ENCODE data around the gene MAPKAPK2. TPM values are rescaled to one million over a fixed set of nuclear protein-coding genes. Genes with fewer than 3 reads are reported as not detected.

Gene MAPKAPK2
- total RNA-seq, 1 experiment from 2014 or later, result 96.8 TPM

GRCh38 chr1:206672844-206673758 lies 11.6 kb upstream of the MAPKAPK2 start:
- no peak for DNase-seq
- Histone ChIP-seq H3K9me3 (no peaks in the 10 kb centered on the region), H3K4me1 (peaks cover 48% of the 10 kb centered on the region), H3K4me3 (ENCODE audit: low read depth, low read length) (no peak overlapping the region), H3K36me3 (ENCODE audit: control insufficient read depth, insufficient read depth, low read length) (no peaks in the 10 kb centered on the region), H3K27me3 (replicated peaks; ENCODE audit: control insufficient read depth, insufficient read depth, low read length) (no peaks in the 10 kb centered on the region)
- POLR2A ChIA-PET, result no interaction called here
- CTCF ChIA-PET, result interaction anchor here (0.5 to 2.4 kb wide), 6 partner anchors 9 to 239 kb away, joined by 3 to 20 read pairs (median 4); partner anchors contain the start of genes EIF2D and MAPKAPK2
- H3K36me3 Mint-ChIP-seq (ENCODE audit: insufficient read depth, unreplicated experiment), result peaks cover 5% of the 10 kb centered on the region
- BruUV-seq (replicated peaks), result no TSS peak
- H3K27me3 Mint-ChIP-seq (ENCODE audit: insufficient read depth, unreplicated experiment), result no peaks in the 10 kb centered on the region
- H3K4me3 Mint-ChIP-seq (ENCODE audit: unreplicated experiment), result no peak overlapping the region
- no peak overlapping the region for H3K27ac Mint-ChIP-seq (ENCODE audit: unreplicated experiment)
- intact Hi-C loops (cut with micrococcal nuclease; ENCODE audit: unreplicated experiment), result loop anchor here (2.0 kb wide), 1 partner anchor 14 kb away; no protein-coding TSS in a partner anchor
- no peak for TF ChIP-seq CTCF (IDR thresholded peaks at IDR 0.05; ENCODE audit: insufficient read depth in 1 of 2, low read depth in 1 of 2, low read length in 1 of 2, severe bottlenecking in 1 of 2, unreplicated experiment in 1 of 2)
- H3K9me3 Mint-ChIP-seq (ENCODE audit: unreplicated experiment), result no peaks in the 10 kb centered on the region
- peaks cover 37% of the 10 kb centered on the region for H3K4me1 Mint-ChIP-seq (ENCODE audit: low read depth, unreplicated experiment)

GRCh38 chr1:206674236-206674635 lies 10.5 kb upstream of the MAPKAPK2 start:
- Histone ChIP-seq H3K27me3 (replicated peaks; ENCODE audit: control insufficient read depth, insufficient read depth, low read length) (no peaks in the 10 kb centered on the region), H3K4me1 (peaks cover 48% of the 10 kb centered on the region), H3K4me3 (ENCODE audit: low read depth, low read length) (no peak overlapping the region), H3K36me3 (ENCODE audit: control insufficient read depth, insufficient read depth, low read length) (no peaks in the 10 kb centered on the region), H3K9me3 (no peaks in the 10 kb centered on the region)
- Mint-ChIP-seq H3K4me1 (ENCODE audit: low read depth, unreplicated experiment) (peaks cover 32% of the 10 kb centered on the region), H3K4me3 (ENCODE audit: unreplicated experiment) (no peak overlapping the region), H3K36me3 (ENCODE audit: insufficient read depth, unreplicated experiment) (peaks cover 5% of the 10 kb centered on the region), H3K9me3 (ENCODE audit: unreplicated experiment) (no peaks in the 10 kb centered on the region), H3K27me3 (ENCODE audit: insufficient read depth, unreplicated experiment) (no peaks in the 10 kb centered on the region), H3K27ac (ENCODE audit: unreplicated experiment) (peak overlapping the region; percentile 95)
- POLR2A ChIA-PET, result interaction anchor here (1.0 kb wide), 1 partner anchor 11 kb away, joined by 7 read pairs; the partner anchor contains the start of gene MAPKAPK2
- CTCF ChIA-PET, result interaction anchor here (0.8 to 1.0 kb wide), 2 partner anchors 17 to 235 kb away, joined by 3 to 4 read pairs; no protein-coding TSS in a partner anchor
- BruUV-seq (replicated peaks), result no TSS peak
- TF ChIP-seq CTCF (IDR thresholded peaks at IDR 0.05; ENCODE audit: insufficient read depth in 1 of 2, low read depth in 1 of 2, low read length in 1 of 2, severe bottlenecking in 1 of 2, unreplicated experiment in 1 of 2), result no peak
- intact Hi-C loops (cut with micrococcal nuclease; ENCODE audit: unreplicated experiment), result no loop called here
- DNase-seq, result no peak

- peaks cover 48% of the 10 kb centered on the region for H3K4me1 ChIP-seq
- Mint-ChIP-seq H3K27me3 (ENCODE audit: insufficient read depth, unreplicated experiment) (no peaks in the 10 kb centered on the region), H3K27ac (ENCODE audit: unreplicated experiment) (peak overlapping the region; percentile 95), H3K4me1 (ENCODE audit: low read depth, unreplicated experiment) (peaks cover 32% of the 10 kb centered on the region), H3K36me3 (ENCODE audit: insufficient read depth, unreplicated experiment) (peaks cover 5% of the 10 kb centered on the region), H3K4me3 (ENCODE audit: unreplicated experiment) (no peak overlapping the region), H3K9me3 (ENCODE audit: unreplicated experiment) (no peaks in the 10 kb centered on the region)
- intact Hi-C loops (cut with micrococcal nuclease; ENCODE audit: unreplicated experiment), result no loop called here
- DNase-seq, result peak; percentile 30 to 53
- no TSS peak for BruUV-seq (replicated peaks)
- ChIA-PET POLR2A (interaction anchor here (1.0 kb wide), 1 partner anchor 10 kb away, joined by 7 read pairs; the partner anchor contains the start of gene MAPKAPK2), CTCF (interaction anchor here (0.8 to 1.0 kb wide), 3 partner anchors 11 to 235 kb away, joined by 3 to 4 read pairs (median 4); no protein-coding TSS in a partner anchor)
- no peak for TF ChIP-seq CTCF (IDR thresholded peaks at IDR 0.05; ENCODE audit: insufficient read depth in 1 of 2, low read depth in 1 of 2, low read length in 1 of 2, severe bottlenecking in 1 of 2, unreplicated experiment in 1 of 2)
- H3K9me3 ChIP-seq, result no peaks in the 10 kb centered on the region
- no peaks in the 10 kb centered on the region for H3K27me3 ChIP-seq (replicated peaks; ENCODE audit: control insufficient read depth, insufficient read depth, low read length)
- H3K4me3 ChIP-seq (ENCODE audit: low read depth, low read length), result no peak overlapping the region
- H3K36me3 ChIP-seq (ENCODE audit: control insufficient read depth, insufficient read depth, low read length), result no peaks in the 10 kb centered on the region
Measured at GRCh38 chr1:206674745-206675175, 9.9 kb upstream of the MAPKAPK2 start.
